NCI-H446 (cell line): ENCODE data around the gene TESPA1.

Source experiments
- DNase-seq, 2 experiments: peaks; one replicate each; lab custom pipeline; 2025; lab: John Stamatoyannopoulos, UW

TESPA1 gene, protein sequence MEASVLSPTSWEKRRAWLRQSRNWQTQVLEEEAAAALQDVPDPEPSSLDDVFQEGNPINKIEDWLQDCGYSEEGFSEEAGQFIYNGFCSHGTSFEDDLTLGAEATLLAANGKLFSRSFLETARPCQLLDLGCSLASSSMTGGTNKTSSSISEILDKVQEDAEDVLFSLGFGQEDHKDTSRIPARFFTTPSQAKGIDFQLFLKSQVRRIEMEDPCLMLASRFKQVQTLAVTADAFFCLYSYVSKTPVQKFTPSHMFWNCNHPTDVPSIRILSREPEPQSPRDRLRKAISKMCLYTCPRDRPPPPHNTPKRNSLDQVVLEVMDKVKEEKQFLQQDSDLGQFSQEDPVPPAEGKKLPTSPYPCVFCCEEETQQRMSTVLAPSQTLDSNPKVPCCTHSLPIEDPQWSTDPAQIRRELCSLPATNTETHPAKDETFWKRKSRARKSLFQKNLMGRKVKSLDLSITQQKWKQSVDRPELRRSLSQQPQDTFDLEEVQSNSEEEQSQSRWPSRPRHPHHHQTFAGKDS

DNA sequence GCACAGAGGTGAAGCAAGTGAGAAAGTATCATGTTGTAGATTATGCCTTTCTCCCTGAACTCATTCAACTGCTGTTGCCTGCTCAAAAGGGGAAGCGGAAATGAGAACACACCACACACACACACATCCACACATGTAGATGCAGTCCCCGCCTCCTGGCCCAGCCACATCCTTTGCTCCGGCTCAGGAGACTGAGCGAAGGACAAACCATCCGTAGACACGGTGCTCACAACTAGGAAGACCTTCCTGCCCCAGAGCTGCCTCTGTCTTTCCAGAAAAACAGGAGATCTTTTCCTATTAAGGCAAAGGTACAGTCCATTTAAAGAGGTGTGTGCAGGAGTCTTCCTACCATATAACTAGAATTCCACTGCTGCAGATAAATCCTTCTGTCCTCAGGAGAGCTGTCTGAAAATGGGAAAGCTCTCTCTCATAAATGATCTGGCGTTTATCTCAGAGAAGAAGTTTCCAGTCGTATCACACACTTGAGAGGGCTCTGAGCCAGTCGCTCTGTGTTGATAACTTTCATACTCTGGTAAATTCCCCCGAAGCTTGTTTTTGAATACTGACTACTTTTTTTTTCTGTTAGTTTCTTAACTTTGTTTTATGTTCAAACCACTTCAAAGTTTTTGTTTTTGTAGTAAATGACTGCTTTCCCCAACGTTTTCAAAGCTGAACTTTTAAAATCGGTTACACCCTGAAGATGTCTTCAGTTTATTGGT, at the start of gene TESPA1:
Gene TESPA1 (minus strand): TSS at position 105 of the 719 bp plus-strand sequence. CDS start 10,200 bp downstream, outside the sequence.
- DNase-seq = no peak

DNA sequence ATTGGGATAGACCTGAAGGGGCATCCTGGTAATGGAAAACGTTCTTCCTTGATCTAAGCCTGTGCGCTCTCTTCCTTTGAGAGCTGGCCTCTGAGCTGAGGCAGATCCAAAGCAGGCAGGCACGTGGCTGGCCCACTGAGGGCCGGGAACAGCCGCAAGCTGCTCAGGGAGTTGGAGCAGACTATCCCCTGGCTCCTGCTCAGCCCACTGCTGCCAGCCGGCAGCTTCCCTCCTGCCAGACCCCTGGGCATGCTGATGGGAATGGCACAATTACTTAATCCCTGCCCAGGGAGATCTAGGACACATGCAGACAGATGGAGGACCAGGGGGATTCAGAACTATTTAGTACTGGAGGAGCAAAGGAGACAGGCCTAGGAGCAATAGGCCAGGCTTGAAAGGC, 49.7 kb upstream of the TESPA1 start:
- DNase-seq = peak; percentile 47 to 93

DNA sequence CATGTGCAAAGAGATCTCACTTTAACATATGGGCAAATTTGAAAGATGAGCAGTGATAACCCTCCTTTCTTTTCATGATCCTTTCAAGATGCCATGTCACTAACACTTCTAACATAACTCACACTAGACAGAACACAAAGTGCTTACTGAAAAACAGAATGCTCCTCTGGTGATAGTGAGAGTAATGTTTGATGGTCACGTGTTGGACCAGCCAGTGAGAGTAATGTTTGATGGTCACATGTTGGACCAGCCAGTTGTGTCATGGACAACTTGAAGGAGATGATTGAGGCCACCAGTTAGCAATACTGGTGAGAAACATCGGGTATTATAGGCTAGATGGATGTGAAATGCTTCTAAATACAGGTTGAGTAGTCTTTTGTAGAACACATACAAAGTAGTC, 40.9 kb upstream of the TESPA1 start:
- DNase-seq = no peak

DNA sequence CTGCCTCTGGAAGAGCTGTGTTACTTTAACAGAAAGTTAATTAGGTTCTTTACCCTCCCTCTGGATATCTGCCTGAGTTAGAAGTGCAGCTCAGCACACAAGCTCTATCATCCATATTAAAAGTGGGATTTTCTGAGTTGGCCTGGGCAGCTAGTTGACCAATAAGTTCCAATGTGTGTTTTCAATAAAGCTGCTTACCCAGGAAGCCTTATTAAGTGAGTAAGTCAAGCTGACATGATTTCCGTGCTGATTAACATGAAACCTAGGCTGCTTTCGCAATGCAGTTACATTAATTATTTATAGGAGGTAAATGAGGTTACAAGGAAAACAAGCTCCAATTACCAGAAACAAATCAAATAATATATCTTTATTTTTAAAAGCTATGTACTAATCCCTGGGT, 40.0 kb upstream of the TESPA1 start:
- DNase-seq = peak in 1 of 2 experiments; percentile 19

DNA sequence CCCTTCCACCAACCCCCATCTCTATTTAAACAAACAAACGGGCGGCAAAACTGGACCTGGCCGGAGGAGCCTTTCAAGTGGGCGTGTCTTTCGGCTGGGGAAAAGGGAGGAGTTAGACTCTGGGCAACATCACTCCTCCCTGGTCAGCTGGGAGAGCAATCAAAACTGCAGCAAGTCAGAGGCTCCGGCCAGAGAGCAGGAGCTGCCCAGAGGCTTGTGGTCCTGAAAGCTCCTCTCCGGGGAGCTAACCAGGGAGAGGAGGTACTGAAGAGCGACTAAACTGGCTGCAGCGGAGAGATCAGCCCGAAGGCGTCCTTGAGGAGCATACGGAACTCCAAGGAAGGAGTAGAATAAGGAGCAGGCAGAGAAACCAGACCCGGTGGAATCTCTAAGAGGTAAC, 35.2 kb upstream of the TESPA1 start, which contains the start of gene NEUROD4:
Gene NEUROD4 (plus strand): TSS at position 191 of the 400 bp plus-strand sequence. CDS start 6,466 bp downstream, outside the sequence.
- peak; percentile 42 to 83 for DNase-seq

DNA sequence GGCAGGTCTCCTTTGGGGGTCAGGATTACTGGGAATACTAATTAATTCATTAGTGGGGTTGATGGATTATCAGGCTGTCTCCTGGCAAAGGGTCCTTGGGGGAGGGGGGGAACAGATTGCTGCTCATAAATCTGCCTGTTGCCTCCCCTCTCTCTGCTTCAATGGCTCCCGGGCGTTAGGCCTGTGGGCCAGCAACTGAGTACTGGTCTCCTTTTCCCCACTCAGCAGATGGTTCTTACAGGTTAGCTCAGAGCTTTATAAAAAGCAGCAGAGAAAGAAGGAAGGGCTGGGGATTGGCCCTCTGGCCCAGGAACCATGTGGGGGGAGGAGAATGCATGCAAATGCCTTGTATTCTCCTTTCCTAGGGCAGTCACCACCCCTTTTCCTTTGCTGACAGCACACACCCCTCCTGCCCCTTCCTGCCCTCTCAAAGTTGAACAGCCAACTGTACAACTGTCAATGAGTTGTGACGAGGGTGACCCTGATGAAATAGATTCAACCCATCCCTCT, 32.9 kb upstream of the TESPA1 start:
- DNase-seq = peak; percentile 73 to 90

DNA sequence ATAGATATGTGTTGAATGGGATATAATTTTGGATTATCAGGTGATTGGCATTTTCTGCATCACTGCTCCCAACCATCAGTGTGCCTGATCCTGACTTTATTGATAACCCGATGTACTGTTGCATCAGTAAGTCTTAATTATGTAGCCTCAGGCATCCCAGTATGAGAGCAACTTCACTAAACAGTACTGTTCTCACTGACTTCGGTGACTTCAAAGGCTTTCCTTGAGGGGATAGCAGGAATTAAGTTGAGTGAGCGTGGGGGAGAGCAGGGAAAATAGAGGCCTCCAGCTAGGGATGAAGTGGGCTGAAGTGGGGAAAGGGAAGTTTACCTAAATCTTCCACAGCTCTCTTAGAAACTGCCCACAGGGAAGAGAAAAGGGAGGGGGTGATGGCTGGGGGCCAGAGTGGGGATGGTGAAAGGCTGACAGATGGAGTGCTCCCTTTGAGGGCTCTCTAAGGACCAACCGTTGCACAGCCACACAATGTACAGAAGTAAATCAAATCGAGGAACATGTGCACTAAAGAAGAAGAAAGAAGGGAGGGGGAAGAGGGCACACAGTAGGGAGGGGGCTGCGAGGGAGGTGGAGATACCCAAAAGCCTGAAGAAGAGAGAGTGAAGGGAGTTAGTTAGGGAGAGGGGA, 24.5 kb upstream of the TESPA1 start:
- DNase-seq = peak; percentile 85 to 91

DNA sequence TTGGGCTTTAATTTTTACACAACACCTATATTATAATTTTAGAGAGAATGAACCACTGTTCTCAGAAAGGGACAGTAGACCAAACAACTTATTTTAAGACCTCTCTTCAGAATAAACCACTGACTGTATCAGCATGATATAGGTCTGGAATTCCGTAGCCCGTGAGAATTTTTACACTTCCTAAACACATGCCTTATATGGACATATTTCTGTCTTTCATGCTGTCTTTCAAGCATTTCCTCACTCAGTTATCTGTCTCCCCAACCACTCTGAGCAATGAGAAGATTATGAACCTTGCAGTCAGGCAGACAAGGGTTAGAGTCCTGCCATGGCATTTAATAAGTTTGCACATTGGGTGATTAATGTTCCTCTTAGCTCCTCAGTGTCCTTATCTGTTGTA, 17.8 kb upstream of the TESPA1 start:
- no peak for DNase-seq

DNA sequence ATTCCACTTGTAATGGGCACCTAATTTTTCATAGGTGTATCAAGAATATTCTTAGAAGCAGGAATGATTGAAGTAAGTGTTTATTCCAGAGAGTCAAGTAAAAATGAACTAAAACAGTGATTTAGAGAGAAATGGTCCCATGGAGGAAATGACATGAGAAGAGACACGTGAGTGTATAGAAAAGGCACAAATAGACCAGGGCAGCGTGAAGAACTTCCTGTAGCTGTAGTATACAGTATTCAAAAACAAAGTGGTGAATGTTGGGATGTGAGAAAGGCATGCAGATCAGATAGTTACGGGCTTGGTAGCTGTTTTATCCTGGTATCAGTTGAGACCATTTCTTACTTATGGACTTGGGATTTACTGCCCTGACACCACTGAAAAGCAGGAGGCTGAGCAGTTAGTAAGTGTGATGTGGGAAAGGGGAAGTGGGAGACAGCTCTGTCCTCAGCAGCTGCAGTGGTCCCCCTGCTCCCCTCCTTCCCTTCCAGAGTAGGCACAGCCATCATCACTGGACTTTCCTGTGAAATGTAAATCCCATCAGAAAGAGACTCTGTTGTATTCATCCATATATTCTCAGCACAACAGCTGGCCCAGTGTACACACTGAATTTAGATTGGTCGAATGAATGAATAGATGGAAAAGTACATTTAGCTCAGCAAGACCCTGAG, 16.8 kb upstream of the TESPA1 start:
- no peak for DNase-seq

DNA sequence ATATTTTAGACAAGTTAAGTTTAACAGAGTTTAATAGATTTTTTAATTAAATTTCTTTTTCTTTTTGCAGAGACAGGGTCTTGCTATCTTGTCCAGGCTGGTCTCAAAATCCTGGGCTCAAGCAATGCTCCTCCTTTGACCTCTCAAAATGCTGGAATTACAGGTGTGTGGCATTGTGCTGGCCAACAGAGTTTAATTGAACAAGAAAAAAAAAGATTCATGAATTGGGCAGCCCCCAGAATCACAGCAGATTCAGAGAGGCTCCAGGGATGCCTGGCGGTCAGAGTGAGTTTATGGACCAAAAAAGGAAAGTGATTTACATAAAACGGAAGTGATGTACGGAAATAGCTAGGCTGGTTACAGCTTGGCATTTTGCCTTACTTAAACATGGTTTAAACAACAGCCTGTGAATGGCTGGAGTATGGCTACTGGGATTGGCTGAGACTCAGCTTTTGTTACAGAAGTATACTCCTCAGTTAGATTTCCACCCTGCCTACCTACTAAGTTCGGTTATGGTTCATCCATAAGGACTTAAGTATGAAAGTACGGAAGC, 14.5 kb upstream of the TESPA1 start:
- peak in 1 of 2 experiments; percentile 51 for DNase-seq

DNA sequence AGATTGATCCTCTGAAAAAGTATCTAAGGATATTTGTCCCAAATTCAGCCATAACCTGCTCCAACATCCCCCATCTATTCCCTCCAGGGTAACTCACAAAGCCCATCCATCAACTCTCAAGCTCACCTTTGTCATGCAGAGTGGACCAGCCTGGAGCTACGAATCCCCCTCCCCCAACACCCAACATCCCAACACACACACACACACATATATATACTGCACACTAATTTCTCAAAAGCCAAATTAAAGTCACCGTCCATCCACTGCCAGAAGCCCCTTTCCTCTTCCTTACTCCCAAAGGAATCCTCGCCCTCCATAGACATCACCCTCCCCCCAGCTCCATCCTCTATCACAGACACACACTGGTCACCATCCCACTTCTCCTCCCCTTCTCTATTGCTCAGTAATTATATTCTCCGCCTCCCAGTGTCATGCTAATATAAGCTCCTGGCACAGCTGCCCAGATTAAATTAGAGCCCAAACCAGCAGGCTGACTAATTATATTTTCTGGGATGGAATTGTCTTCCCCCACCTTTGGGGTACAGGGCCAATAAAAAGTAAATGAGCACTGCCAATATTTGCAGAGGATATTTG, 13.5 kb upstream of the TESPA1 start:
- peak; percentile 14 to 56 for DNase-seq

DNA sequence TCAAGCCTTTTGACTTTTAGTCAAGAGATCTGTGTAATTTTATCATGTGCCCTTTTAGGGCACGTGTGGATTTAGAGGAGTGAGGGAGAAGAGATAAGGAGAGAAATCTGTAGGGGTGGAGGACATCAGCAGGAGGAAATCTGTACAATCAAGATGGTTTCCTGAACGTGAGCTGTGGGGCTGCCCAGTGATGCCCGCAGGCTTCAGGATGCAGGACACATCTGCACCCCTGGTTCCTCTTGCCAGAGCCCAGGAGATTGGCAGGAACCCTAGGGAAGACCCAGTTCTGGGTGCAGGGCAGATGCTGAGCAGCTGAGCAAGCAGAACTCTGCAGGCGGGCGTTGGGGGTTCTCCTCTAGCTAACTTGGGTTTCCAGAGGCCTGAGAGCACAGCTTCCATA, 11.6 kb upstream of the TESPA1 start:
- DNase-seq = no peak

DNA sequence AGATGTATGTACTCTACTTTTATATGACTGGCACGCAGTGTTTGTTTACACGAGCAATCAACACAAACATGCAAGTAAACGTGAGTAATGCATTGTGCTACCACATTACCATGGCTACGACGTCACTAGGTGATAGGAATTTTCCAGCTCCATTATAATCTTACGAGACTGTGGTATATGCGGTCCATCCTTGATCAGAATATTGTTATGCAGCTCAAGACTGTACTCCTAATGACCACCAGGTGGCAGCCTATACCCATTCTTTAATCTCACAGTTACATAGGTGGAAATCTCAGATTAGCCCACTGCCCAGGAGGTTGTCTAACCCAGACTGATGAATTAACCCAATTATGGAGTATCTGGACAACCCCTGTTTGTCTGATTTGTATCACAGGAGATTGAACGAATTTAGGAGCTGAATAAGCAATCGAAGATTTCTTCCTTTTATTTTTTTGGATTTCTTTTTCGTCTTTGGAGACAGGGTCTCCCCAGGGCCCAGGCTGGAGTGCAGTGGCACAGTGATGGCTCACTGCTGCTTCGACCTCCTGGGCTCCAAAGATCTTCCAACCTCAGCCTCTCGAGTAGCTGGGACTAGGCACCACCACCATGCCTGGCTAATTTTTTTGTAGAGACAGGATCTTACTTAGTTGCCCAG, 8.7 kb upstream of the TESPA1 start:
- peak; percentile 51 to 85 for DNase-seq

DNA sequence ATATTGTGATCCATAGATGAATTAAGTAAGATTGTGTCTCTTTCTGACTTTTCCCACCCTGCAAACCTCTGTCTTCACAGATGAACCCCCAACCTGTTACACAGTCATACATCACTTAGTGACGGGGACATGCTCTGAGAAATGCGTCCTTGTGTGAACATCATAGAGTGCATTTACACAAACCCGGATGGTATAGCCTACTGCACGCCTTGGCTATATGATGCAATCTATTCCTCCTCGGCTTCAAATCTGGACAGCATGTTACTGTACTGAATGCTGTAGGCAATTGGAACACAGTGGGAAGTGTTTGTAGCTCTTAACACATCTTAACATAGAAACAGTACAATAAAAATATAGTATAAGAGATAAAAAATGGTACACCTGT, 7.4 kb upstream of the TESPA1 start:
- DNase-seq = no peak

DNA sequence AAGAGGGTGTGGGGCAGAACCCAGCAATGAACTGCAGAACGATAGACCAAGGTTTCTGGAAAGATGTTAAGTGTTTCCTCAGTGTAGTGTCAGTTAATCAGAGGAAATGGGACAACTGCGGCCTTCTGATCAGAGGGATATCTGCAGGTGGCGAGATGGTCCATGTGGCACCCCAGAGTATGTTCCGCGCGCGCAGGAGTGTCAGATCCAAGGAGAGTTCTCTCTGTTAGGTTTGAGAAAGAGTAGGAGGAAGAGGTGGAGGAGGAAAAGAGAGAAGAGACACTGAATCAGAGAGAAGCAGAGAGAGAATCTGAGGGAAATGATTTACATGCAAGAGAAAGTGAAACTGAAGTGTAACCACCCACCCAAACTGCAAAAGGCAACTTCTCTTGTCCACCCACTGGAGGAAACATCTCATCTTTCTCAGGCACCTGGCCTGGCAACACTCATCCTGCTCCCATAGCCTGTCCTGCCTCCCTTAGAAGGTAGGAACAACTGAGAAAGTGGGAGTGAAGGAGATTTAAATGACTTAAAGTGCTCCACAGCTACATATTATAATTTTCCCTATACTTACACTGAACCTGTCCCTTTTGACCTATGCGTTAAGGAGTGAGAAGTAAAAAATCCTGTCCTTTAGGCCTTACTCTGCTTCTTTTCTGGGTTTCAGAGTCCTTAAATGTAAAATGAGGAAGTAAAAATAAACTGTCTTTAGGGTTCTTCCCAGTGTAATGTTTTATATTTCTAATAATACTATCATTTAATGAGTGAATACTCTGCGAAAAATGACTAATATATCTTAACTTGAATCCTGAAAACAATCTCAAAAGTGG, 6.8 kb upstream of the TESPA1 start:
- DNase-seq = no peak

DNA sequence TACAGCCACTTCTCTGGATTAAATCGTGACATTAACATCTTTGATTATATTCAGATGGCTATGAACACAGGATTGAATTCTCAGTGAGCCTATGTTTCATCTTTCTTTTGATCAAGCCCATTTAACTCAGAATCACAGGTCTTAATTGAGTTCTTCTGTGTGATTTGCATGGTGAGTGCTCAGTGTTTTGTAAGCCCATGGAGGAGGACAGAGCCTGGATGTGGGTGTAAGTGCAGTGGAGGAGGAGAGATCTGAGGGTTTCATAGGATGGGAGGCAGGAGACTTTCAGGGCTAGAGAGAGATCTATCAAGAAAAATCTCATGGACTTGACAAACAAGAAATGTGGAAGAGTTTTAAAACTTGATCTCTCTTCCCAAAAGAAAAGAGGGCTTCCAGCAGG, 5.3 kb upstream of the TESPA1 start:
- DNase-seq = no peak

DNA sequence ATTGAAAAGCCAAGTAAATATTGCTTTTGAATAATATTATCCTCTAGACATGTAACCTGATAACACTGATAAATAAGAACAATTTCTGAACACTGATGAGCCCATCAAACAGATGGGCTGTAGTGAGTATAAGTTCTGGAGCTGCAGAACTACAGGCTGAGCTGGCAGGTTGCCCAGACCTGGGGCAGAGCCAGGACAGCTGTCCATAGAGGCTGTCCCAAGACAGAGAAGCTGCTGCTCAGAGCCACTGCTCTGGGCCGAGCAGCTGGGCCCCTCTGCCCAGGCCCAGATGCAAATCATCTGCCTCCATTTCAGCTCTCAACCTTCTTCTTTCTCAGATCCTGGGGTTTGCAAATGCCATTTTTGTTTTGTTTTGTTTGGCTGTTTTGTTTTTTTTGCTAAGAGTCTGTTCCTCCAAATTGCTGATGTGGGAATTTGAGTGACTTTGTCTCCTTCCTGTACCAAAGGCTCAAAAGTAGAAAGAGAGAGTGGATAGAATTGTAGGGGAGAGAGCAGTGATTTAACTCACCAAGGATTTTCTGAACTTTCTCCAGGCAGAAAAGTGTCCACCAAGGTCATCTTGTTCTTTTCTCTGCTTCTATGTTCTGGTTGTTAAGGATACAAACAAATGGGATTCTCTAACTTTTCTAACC, 4.0 kb upstream of the TESPA1 start:
- peak; percentile 79 to 94 for DNase-seq

DNA sequence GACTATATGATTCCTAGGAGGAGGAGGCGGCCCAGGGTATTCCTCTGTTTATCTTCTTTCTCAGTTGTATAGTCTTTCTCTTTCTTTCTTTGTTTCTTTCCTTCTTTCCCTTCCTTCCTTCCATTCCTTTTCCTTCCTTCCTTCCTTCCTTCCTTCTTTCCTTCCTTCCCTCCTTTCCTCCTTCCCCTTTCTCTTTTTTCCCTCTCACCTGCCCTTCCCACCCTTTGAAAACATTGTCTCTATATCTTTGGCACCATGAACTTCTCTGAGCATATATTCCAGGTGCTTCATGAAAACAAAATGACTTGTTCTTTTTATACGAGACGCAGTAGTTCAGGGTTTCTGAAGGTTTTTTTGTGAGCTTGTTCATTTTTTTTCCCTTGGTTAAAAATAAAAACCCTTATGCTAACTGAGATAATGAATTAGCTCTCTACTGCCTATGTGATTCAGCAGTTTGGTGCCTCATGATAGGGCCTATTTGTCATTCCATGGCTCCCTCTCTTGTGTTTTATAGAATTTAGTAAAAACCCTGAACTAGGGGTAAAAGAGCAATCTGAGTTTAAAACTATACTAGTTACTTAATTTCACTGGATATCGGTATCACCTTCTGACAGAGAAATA, 3.2 kb upstream of the TESPA1 start:
- no peak for DNase-seq
